Measurements from ENCODE around the gene COX17. TPM values are rescaled to one million over a fixed set of nuclear protein-coding genes. Genes with fewer than 3 reads are reported as not detected.

The COX17 gene
- polyA plus RNA-seq, 2 of the 4 experiments (the other 2 are of a cell fraction): 79.0 to 149 TPM

DNA sequence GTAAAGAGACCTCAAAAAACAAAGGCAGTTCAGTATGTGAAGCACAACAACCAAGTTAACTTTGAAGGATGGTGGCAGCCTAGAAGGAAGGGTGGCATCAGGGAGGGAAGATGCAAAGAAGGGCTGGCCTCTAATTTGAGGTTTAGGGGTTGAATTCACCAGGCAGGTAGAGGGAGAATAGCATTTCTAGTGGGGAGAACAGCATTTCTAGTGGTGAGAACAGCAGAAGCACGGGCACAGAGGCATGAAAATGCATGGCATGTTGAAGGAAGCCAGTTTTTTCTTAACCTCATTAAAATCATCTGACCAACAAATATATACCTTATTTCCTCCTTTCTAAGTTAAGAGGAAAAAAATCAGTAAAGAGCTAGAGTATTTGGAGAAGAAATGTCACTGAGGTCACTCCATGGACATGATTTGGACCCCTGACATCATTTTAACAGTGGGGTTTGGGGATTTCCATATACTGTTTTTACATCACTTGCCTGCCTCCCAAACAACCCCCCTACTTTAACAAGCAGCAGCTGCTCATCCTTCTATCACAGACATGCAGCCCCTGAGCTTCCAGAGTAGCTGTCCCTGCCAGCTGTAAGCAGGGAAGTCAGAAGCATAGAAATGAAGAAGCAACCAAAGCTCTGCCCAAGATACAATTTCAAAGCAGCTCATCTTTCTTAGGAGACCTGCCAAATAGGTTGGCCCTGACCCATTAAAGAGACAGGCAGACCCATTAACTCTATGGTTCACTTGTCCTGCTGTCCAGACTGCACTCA is 14.4 kb downstream of the COX17 start:
- no peak for DNase-seq (ENCODE audit: low read depth in 1 of 2, low spot score in 1 of 2)
- ATAC-seq: no peak
- ChIA-PET POLR2A (interaction anchor here (0.8 to 1.0 kb wide), 2 partner anchors 13 to 19 kb away, joined by 3 read pairs; no protein-coding TSS in a partner anchor), CTCF (interaction anchor here (1.0 to 1.3 kb wide), 3 partner anchors 18 to 162 kb away, joined by 3 to 4 read pairs (median 4); no protein-coding TSS in a partner anchor)
- Histone ChIP-seq H3K9me3 (no peaks in the 10 kb centered on the region), H3K27ac (no peak overlapping the region; a peak in 1 of 6 replicates), H3K4me1 (peaks cover 8% of the 10 kb centered on the region), H3K4me3 (no peak overlapping the region), H3K4me2 (no peak overlapping the region)
- 61% methylated on average over 1 of the region's 1 CpG for WGBS (ENCODE audit: missing lambda C conversion rate)
- no peak for FAIRE-seq
- TF ChIP-seq, protein P1, sequence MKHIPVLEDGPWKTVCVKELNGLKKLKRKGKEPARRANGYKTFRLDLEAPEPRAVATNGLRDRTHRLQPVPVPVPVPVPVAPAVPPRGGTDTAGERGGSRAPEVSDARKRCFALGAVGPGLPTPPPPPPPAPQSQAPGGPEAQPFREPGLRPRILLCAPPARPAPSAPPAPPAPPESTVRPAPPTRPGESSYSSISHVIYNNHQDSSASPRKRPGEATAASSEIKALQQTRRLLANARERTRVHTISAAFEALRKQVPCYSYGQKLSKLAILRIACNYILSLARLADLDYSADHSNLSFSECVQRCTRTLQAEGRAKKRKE (CRISPR knock-in tag; IDR thresholded peaks at IDR 0.05; ENCODE audit: low read depth): no peak
- TF ChIP-seq SREBF2 (IDR thresholded peaks at IDR 0.05): no peak
- TF ChIP-seq EP300 (IDR thresholded peaks at IDR 0.05): no peak
- no peak for TF ChIP-seq HEYL (CRISPR knock-in tag; IDR thresholded peaks at IDR 0.05)
- TF ChIP-seq, protein P2, sequence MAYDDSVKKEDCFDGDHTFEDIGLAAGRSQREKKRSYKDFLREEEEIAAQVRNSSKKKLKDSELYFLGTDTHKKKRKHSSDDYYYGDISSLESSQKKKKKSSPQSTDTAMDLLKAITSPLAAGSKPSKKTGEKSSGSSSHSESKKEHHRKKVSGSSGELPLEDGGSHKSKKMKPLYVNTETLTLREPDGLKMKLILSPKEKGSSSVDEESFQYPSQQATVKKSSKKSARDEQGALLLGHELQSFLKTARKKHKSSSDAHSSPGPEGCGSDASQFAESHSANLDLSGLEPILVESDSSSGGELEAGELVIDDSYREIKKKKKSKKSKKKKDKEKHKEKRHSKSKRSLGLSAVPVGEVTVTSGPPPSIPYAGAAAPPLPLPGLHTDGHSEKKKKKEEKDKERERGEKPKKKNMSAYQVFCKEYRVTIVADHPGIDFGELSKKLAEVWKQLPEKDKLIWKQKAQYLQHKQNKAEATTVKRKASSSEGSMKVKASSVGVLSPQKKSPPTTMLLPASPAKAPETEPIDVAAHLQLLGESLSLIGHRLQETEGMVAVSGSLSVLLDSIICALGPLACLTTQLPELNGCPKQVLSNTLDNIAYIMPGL (CRISPR knock-in tag; IDR thresholded peaks at IDR 0.05; ENCODE audit: borderline replicate concordance): no peak
- no peak for TF ChIP-seq FOXS1 (CRISPR knock-in tag; IDR thresholded peaks at IDR 0.05)
- TF ChIP-seq HOXA7 (CRISPR knock-in tag; IDR thresholded peaks at IDR 0.05): no peak
- no peak for TF ChIP-seq ZNF302 (CRISPR knock-in tag; IDR thresholded peaks at IDR 0.05)
- no peak for TF ChIP-seq EHF (CRISPR knock-in tag; IDR thresholded peaks at IDR 0.05)
- no peak for TF ChIP-seq ZSCAN20 (CRISPR knock-in tag; IDR thresholded peaks at IDR 0.05)
- TF ChIP-seq, protein P3, sequence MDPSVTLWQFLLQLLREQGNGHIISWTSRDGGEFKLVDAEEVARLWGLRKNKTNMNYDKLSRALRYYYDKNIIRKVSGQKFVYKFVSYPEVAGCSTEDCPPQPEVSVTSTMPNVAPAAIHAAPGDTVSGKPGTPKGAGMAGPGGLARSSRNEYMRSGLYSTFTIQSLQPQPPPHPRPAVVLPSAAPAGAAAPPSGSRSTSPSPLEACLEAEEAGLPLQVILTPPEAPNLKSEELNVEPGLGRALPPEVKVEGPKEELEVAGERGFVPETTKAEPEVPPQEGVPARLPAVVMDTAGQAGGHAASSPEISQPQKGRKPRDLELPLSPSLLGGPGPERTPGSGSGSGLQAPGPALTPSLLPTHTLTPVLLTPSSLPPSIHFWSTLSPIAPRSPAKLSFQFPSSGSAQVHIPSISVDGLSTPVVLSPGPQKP (IDR thresholded peaks at IDR 0.05; ENCODE audit: low read depth, low read length): no peak
- TF ChIP-seq HDAC2 (IDR thresholded peaks at IDR 0.05): no peak
- no peak for TF ChIP-seq FOSL2 (IDR thresholded peaks at IDR 0.05)
- no peak for TF ChIP-seq FOSL2 (CRISPR knock-in tag; IDR thresholded peaks at IDR 0.05)
- TF ChIP-seq EHMT2 (IDR thresholded peaks at IDR 0.05; ENCODE audit: low read depth): no peak

DNA sequence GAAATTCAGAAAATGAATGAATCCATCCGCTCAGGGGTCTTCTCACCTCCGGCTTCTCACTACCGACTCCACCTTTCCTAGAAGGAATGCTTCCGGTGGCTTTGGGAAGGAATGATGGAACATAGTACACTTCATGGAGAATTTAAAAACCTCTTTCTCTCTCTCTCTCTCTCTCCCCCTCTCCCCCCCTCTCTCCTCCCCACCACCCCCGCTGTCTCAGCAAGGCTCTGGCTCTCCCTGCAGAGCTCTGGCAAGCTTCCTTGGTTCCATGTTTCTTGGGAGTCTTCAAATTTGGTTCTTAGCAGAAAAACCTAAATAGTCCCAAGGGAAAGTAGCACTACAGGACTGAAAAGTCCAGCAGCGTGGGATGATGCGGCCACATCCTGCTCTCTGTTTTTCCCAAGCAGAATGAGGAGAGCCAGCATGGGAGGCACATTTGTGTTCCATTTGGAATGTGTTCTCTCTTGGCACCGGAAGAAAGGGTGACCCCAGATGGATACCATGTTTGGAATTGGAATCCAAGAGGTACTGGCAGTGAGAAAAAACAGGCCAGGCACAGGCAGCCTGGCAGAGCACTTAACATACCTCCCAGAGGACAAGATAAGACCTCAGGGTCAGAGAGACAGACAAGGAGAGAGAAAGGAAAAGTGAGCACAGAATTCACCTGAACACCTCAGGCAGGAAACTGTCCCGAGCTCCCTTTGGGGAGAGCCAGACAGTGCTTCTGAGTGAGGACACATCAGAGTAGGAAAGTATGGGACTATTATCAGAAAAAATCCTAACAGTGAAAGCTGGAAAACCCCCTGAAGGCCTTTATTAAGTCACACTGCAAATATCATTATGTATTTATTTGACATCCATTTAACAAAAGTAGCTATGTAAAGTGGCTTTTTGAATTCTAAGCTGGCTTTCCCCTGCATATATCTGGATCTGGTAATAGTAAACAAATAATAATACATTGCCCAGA is 16.4 kb downstream of the COX17 start, which contains the start of gene POPDC2:
Gene POPDC2 (minus strand): TSS at position 116 of the 967 bp plus-strand sequence. CDS start 166 bp downstream, outside the sequence.
- no peak within 1 kb of the TSS for H3K27ac ChIP-seq
- H3K9me3 ChIP-seq: no peaks in the 10 kb centered on the region
- ChIA-PET CTCF (interaction anchor here (0.6 to 2.2 kb wide), 3 partner anchors 21 to 776 kb away, joined by 3 to 5 read pairs (median 5); no protein-coding TSS in a partner anchor), POLR2A (no interaction called here)
- ATAC-seq: no peak
- H3K4me1 ChIP-seq: peaks cover 8% of the 10 kb centered on the region
- 84% methylated on average over 9 of the region's 9 CpGs for WGBS (ENCODE audit: missing lambda C conversion rate)
- DNase-seq (ENCODE audit: low read depth in 1 of 2, low spot score in 1 of 2): no peak
- FAIRE-seq: no peak
- H3K4me3 ChIP-seq: no peak within 1 kb of the TSS
- no peak within 1 kb of the TSS for H3K4me2 ChIP-seq
- TF ChIP-seq TFCP2L1 (CRISPR knock-in tag; IDR thresholded peaks at IDR 0.05): no peak
